Progenitor cell of endocrine pancreas (in vitro differentiated cells): Measurements from ENCODE around the gene TNF. TPM values are rescaled to one million over a fixed set of nuclear protein-coding genes. Genes with fewer than 3 reads are reported as not detected.
"Not testable (repeated sequence)": the region's sequence is repeated elsewhere in the genome, so short reads cannot be mapped to it uniquely, and the experiment has no call there.

Experiments
- DNase-seq: peaks from one replicate; pipeline ENCODE4 v3.0.0; 2021; ENCODE audit warnings: low spot score; ENCODE audit not compliant: unreplicated experiment
- H3K27ac Mint-ChIP-seq: 2 replicates; pipeline ENCODE4 v1.8.0; 2021; ENCODE audit warnings: mild to moderate bottlenecking, moderate library complexity, mixed read lengths
- H3K27me3 Mint-ChIP-seq: 2 replicates; pipeline ENCODE4 v1.8.0; 2021; ENCODE audit warnings: mixed read lengths
- H3K36me3 Mint-ChIP-seq: 2 replicates; pipeline ENCODE4 v1.8.0; 2022; ENCODE audit warnings: mixed read lengths; ENCODE audit not compliant: insufficient read depth
- H3K4me1 Mint-ChIP-seq: 2 replicates; pipeline ENCODE4 v1.8.0; 2021; ENCODE audit warnings: low read depth, mixed read lengths
- H3K4me3 Mint-ChIP-seq: 2 replicates; pipeline ENCODE4 v1.8.0; 2021; ENCODE audit warnings: low read depth, mild to moderate bottlenecking, moderate library complexity, mixed read lengths
- H3K9me3 Mint-ChIP-seq: 2 replicates; pipeline ENCODE4 v1.8.0; 2021; ENCODE audit warnings: low read depth, mixed read lengths
- CTCF ChIP-seq: fragments of 200-600 bp; sonication (generic); IDR thresholded peaks from one replicate; pipeline ENCODE4 v1.5.0; 2021; ENCODE audit warnings: antibody characterized with exemption, mild to moderate bottlenecking; ENCODE audit not compliant: unreplicated experiment
- total RNA-seq: library from RNA; stranded (reverse); gene quantifications from 2 replicates; pipeline ENCODE4 v1.2.1, GENCODE V29; 2021

TNF gene
- total RNA-seq, 1 donor from 2014 or later = not detected

GRCh38 chr6:31546339-31546957, 28.9 kb upstream of the TNF start, which contains the start of gene ATP6V1G2:
Gene ATP6V1G2, minus strand, starts transcription at chr6:31546608. Its CDS starts 49 bp downstream, at chr6:31546559.
- DNase-seq = peak; percentile 89
- Mint-ChIP-seq H3K4me3 (peak within 1 kb of the TSS; percentile 88), H3K27me3 (no peaks in the 10 kb centered on the region), H3K4me1 (peaks cover 20% of the 10 kb centered on the region), H3K27ac (peak within 1 kb of the TSS; percentile 83), H3K9me3 (no peaks in the 10 kb centered on the region), H3K36me3 (peaks cover 1% of the 10 kb centered on the region)
- TF ChIP-seq CTCF = peak; percentile 86

GRCh38 chr6:31546958-31547726, 28.2 kb upstream of the TNF start, which contains the start of gene NFKBIL1:
Gene NFKBIL1, plus strand, starts transcription at chr6:31547608. Its CDS starts 87 bp downstream, at chr6:31547695.
- peaks cover 20% of the 10 kb centered on the region for H3K4me1 Mint-ChIP-seq
- peaks cover 1% of the 10 kb centered on the region for H3K36me3 Mint-ChIP-seq
- H3K27ac Mint-ChIP-seq = peak within 1 kb of the TSS; percentile 83
- DNase-seq = peak; percentile 72
- TF ChIP-seq CTCF = no peak
- peak within 1 kb of the TSS; percentile 88 for H3K4me3 Mint-ChIP-seq
- H3K27me3 Mint-ChIP-seq = no peaks in the 10 kb centered on the region
- no peaks in the 10 kb centered on the region for H3K9me3 Mint-ChIP-seq

- peak overlapping the region; percentile 83 for H3K27ac Mint-ChIP-seq
- no peaks in the 10 kb centered on the region for H3K9me3 Mint-ChIP-seq
- TF ChIP-seq CTCF = no peak
- H3K4me3 Mint-ChIP-seq = peak overlapping the region; percentile 88
- H3K4me1 Mint-ChIP-seq = peaks cover 16% of the 10 kb centered on the region
- no peaks in the 10 kb centered on the region for H3K27me3 Mint-ChIP-seq
- no peak for DNase-seq
- peaks cover 1% of the 10 kb centered on the region for H3K36me3 Mint-ChIP-seq
Measured at GRCh38 chr6:31547727-31548543, 27.4 kb upstream of the TNF start.

- Mint-ChIP-seq H3K4me1 (peaks cover 13% of the 10 kb centered on the region), H3K27me3 (no peaks in the 10 kb centered on the region), H3K9me3 (no peaks in the 10 kb centered on the region), H3K27ac (no peak overlapping the region), H3K4me3 (peak overlapping the region; percentile 88), H3K36me3 (peaks cover 1% of the 10 kb centered on the region)
- no peak for TF ChIP-seq CTCF
- DNase-seq = no peak
Measured at GRCh38 chr6:31548544-31548873, 26.9 kb upstream of the TNF start.

- TF ChIP-seq CTCF = peak; percentile 33
- DNase-seq, H3K27me3 Mint-ChIP-seq, H3K9me3 Mint-ChIP-seq, H3K27ac Mint-ChIP-seq, H3K4me3 Mint-ChIP-seq, H3K36me3 Mint-ChIP-seq: not testable (repeated sequence)
- peaks cover 13% of the 10 kb centered on the region for H3K4me1 Mint-ChIP-seq
Measured at GRCh38 chr6:31551371-31551770, 24.0 kb upstream of the TNF start.
